ENCODE measurements around the gene C1QL3. TPM values are rescaled to one million over a fixed set of nuclear protein-coding genes. Genes with fewer than 3 reads are reported as not detected.

Gene C1QL3
- polyA plus RNA-seq, 1 donor from 2014 or later: 0.57 TPM

- no peak overlapping the region for H3K9ac ChIP-seq (ENCODE audit: low read length)
- H3F3A ChIP-seq (ENCODE audit: insufficient read depth, low read length, poor library complexity, severe bottlenecking): no peaks in the 10 kb centered on the region
- TF ChIP-seq RAD21 (conservative IDR thresholded peaks at IDR 0.05) (no peak), SMC3 (conservative IDR thresholded peaks at IDR 0.05; ENCODE audit: poor library complexity) (no peak), MXI1 (conservative IDR thresholded peaks at IDR 0.05; ENCODE audit: poor library complexity, severe bottlenecking) (no peak), TAF1 (IDR thresholded peaks at IDR 0.05; ENCODE audit: low read depth) (no peak), CTCF (IDR thresholded peaks at IDR 0.05; ENCODE audit: poor library complexity, severe bottlenecking) (no peak), EP300 (conservative IDR thresholded peaks at IDR 0.05; ENCODE audit: poor library complexity, severe bottlenecking) (no peak)
- no peaks in the 10 kb centered on the region for H4K20me1 ChIP-seq (ENCODE audit: insufficient read depth)
- no peak overlapping the region for H3K4me3 ChIP-seq (ENCODE audit: low read length)
- H3K9me2 ChIP-seq (ENCODE audit: insufficient read depth, low read length): no peaks in the 10 kb centered on the region
- no peaks in the 10 kb centered on the region for H3K36me3 ChIP-seq (ENCODE audit: insufficient read depth, low read length)
- no peak overlapping the region for H3K4me2 ChIP-seq (ENCODE audit: low read length)
- no peaks in the 10 kb centered on the region for H3K9me3 ChIP-seq (ENCODE audit: low read length)
- no peaks in the 10 kb centered on the region for H3K27me3 ChIP-seq (ENCODE audit: insufficient read depth, low read depth, low read length)
- H3K79me2 ChIP-seq (replicated peaks; ENCODE audit: insufficient read depth, low read length): no peaks in the 10 kb centered on the region
- no peak overlapping the region for H2AFZ ChIP-seq (ENCODE audit: low read depth, low read length)
- no peak overlapping the region for H3K27ac ChIP-seq (ENCODE audit: low read length)
These were observed 26.3 kb upstream of the C1QL3 start for GRCh38 chr10:16547973-16548372.

GRCh38 chr10:16545116-16545736 lies 23.5 kb upstream of the C1QL3 start:
- Histone ChIP-seq H3K9me2 (ENCODE audit: insufficient read depth, low read length) (no peaks in the 10 kb centered on the region), H3K9ac (ENCODE audit: low read length) (no peak overlapping the region), H2AFZ (ENCODE audit: low read depth, low read length) (no peak overlapping the region), H3K79me2 (replicated peaks; ENCODE audit: insufficient read depth, low read length) (no peaks in the 10 kb centered on the region), H3K4me3 (ENCODE audit: low read length) (no peak overlapping the region), H3K36me3 (ENCODE audit: insufficient read depth, low read length) (no peaks in the 10 kb centered on the region), H3K9me3 (ENCODE audit: low read length) (no peaks in the 10 kb centered on the region), H3F3A (ENCODE audit: insufficient read depth, low read length, poor library complexity, severe bottlenecking) (no peaks in the 10 kb centered on the region), H3K27ac (ENCODE audit: low read length) (no peak overlapping the region), H4K20me1 (ENCODE audit: insufficient read depth) (no peaks in the 10 kb centered on the region), H3K27me3 (ENCODE audit: insufficient read depth, low read depth, low read length) (no peaks in the 10 kb centered on the region), H3K4me2 (ENCODE audit: low read length) (no peak overlapping the region)
- TF ChIP-seq EZH2 (IDR thresholded peaks at IDR 0.05; ENCODE audit: borderline replicate concordance, insufficient read depth, low read length, poor library complexity, severe bottlenecking): no peak
- TF ChIP-seq POLR2AphosphoS5 (IDR thresholded peaks at IDR 0.05): no peak
- TF ChIP-seq SMC3 (conservative IDR thresholded peaks at IDR 0.05; ENCODE audit: poor library complexity): peak; percentile 65
- no peak for TF ChIP-seq TAF1 (IDR thresholded peaks at IDR 0.05; ENCODE audit: low read depth)
- peak; percentile 60 for TF ChIP-seq CTCF (IDR thresholded peaks at IDR 0.05; ENCODE audit: poor library complexity, severe bottlenecking)

GRCh38 chr10:16544591-16544990 lies 22.9 kb upstream of the C1QL3 start:
- Histone ChIP-seq H3K36me3 (ENCODE audit: insufficient read depth, low read length) (no peaks in the 10 kb centered on the region), H3K4me3 (ENCODE audit: low read length) (no peak overlapping the region), H3K9ac (ENCODE audit: low read length) (no peak overlapping the region), H4K20me1 (ENCODE audit: insufficient read depth) (no peaks in the 10 kb centered on the region), H2AFZ (ENCODE audit: low read depth, low read length) (no peak overlapping the region), H3K4me2 (ENCODE audit: low read length) (no peak overlapping the region), H3K9me3 (ENCODE audit: low read length) (no peaks in the 10 kb centered on the region), H3K27ac (ENCODE audit: low read length) (no peak overlapping the region), H3K27me3 (ENCODE audit: insufficient read depth, low read depth, low read length) (no peaks in the 10 kb centered on the region), H3K79me2 (replicated peaks; ENCODE audit: insufficient read depth, low read length) (no peaks in the 10 kb centered on the region), H3F3A (ENCODE audit: insufficient read depth, low read length, poor library complexity, severe bottlenecking) (no peaks in the 10 kb centered on the region), H3K9me2 (ENCODE audit: insufficient read depth, low read length) (no peaks in the 10 kb centered on the region)
- no peak for TF ChIP-seq REST (IDR thresholded peaks at IDR 0.05; ENCODE audit: borderline replicate concordance)
- no peak for TF ChIP-seq EZH2 (IDR thresholded peaks at IDR 0.05; ENCODE audit: borderline replicate concordance, insufficient read depth, low read length, poor library complexity, severe bottlenecking)
- no peak for TF ChIP-seq MXI1 (conservative IDR thresholded peaks at IDR 0.05; ENCODE audit: poor library complexity, severe bottlenecking)
- TF ChIP-seq CTCF (IDR thresholded peaks at IDR 0.05; ENCODE audit: poor library complexity, severe bottlenecking): no peak
- no peak for TF ChIP-seq TAF1 (IDR thresholded peaks at IDR 0.05; ENCODE audit: low read depth)
- TF ChIP-seq SMC3 (conservative IDR thresholded peaks at IDR 0.05; ENCODE audit: poor library complexity): no peak
- no peak for TF ChIP-seq EP300 (conservative IDR thresholded peaks at IDR 0.05; ENCODE audit: poor library complexity, severe bottlenecking)
- no peak for TF ChIP-seq POLR2AphosphoS5 (IDR thresholded peaks at IDR 0.05)
- no peak for TF ChIP-seq RAD21 (conservative IDR thresholded peaks at IDR 0.05)

Data from neural cell (in vitro differentiated cells).